Retinal pigment epithelial cell (primary cell): ENCODE data around the gene CPEB4.

Source experiments
- DNase-seq: peaks from one replicate; pipeline ENCODE4 v3.0.0-alpha.2; 2010; ENCODE audit warnings: low read depth
- H3K4me3 ChIP-seq: 2 replicates; pipeline ENCODE4 v1.5.1; 2011; ENCODE audit warnings: mild to moderate bottlenecking, low read length, control low read depth, moderate library complexity
- CTCF ChIP-seq: conservative IDR thresholded peaks from 2 replicates; pipeline ENCODE4 v1.5.1; 2011; ENCODE audit warnings: low read depth, low read length, control low read depth, inconsistent platforms

Gene CPEB4

GRCh38 chr5:173853370-173854131, 34.6 kb upstream of the CPEB4 start:
- no peak for DNase-seq

GRCh38 chr5:173855162-173855994, 32.8 kb upstream of the CPEB4 start:
- no peak for DNase-seq
- no peak for TF ChIP-seq CTCF
- H3K4me3 ChIP-seq, result no peak overlapping the region

More at GRCh38 chr5:173853370-173854131, 34.6 kb upstream of the CPEB4 start:
- no peak overlapping the region for H3K4me3 ChIP-seq
- no peak for TF ChIP-seq CTCF

- no peak for DNase-seq
- H3K4me3 ChIP-seq, result no peak overlapping the region
- TF ChIP-seq CTCF, result no peak
Measured at GRCh38 chr5:173855995-173856656, 32.0 kb upstream of the CPEB4 start.

- H3K4me3 ChIP-seq, result no peak overlapping the region
- TF ChIP-seq CTCF, result no peak
- no peak for DNase-seq
Measured at GRCh38 chr5:173857234-173857633, 30.9 kb upstream of the CPEB4 start.

- H3K4me3 ChIP-seq, result no peak overlapping the region
- TF ChIP-seq CTCF, result no peak
- DNase-seq, result no peak
Measured at GRCh38 chr5:173858021-173858669, 30.0 kb upstream of the CPEB4 start.

- H3K4me3 ChIP-seq, result no peak overlapping the region
- TF ChIP-seq CTCF, result no peak
- DNase-seq, result no peak
Measured at GRCh38 chr5:173858670-173859407, 29.3 kb upstream of the CPEB4 start.
